ENCODE data around the gene C4B.

Gene C4B

DNA sequence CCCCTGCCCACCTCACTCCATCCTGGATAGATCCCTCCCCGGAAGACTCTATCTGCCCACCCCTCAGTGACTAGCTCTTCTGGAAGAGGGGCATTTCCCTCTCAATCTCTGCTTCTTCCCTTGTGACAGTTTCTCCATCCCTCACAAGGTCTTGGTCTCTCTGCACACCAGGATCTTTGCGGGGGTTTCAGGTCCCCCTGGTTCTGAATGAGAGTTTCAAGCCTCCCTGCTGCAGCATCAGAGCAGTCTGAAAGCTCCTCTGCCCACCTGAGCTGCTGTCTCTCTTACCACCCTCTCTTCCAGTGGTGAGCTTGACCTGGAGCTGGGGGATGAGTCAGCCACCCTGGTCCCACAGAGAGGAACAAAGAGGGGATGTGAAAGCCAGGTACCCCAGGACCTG lies 70.2 kb downstream of the C4B start:
- no peak for DNase-seq
